Mammary epithelial cell (primary cell): ENCODE data around the gene SIVA1.

Source experiments
- EZH2 ChIP-seq: IDR thresholded peaks from 2 replicates; pipeline ENCODE4 v1.6.1; 2012; ENCODE audit warnings: low read length, inconsistent platforms, borderline replicate concordance
- TF ChIP-seq, protein P1 (sequence below), 2 donors: IDR thresholded peaks in 1 of 2; conservative IDR thresholded peaks in 1 of 2; 2 replicates each; pipeline ENCODE4 v1.5.1; 2011 to 2012; ENCODE audit warnings: inconsistent platforms in 2 of 2, low read length in 2 of 2, mild to moderate bottlenecking in 2 of 2, control low read depth in 1 of 2, low read depth in 1 of 2; ENCODE audit not compliant: insufficient read depth in 1 of 2; ENCODE audit errors: extremely low read depth in 1 of 2

DNA sequence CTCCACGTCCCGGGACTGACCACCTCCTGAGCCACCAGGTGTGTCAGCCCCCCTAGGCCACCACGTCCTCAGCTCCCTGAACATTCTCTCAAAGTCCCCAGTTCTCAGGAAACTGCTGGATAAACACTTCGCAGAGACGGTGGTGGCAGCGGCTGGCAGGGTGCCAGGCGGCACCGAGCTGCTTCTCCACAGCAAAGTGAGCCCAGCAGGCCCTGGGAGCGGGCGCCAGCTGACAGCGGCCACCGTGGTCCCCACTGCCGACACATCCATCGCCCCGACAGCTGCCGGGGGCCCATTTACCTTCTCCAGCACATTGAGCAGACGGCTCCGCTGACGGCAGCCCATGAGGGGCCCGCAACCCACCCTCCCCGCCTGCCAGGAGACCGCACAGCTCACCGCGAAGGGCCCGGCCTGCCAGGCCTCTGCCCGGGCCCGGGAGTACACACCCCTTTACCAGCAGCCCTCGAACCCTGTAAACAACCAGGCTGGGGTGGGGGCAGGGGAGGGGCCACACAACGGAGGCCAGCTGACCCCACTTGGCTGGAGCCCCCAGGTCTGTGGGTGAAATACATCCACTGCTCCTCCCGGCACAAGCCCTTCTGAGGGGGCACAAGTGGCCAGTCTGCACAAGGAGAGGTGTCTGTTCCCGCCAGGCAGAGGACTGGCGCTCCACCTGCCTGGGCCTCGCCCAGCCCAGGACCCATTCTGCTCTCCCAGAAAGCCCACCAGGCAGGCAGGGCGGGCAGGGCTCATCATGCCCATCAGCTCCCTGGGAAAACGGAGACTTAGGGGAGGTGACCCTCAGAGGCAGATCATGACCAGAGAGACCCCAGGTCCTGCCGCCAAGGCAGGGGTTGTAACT is 32.1 kb downstream of the SIVA1 start:
- TF ChIP-seq, protein P1, sequence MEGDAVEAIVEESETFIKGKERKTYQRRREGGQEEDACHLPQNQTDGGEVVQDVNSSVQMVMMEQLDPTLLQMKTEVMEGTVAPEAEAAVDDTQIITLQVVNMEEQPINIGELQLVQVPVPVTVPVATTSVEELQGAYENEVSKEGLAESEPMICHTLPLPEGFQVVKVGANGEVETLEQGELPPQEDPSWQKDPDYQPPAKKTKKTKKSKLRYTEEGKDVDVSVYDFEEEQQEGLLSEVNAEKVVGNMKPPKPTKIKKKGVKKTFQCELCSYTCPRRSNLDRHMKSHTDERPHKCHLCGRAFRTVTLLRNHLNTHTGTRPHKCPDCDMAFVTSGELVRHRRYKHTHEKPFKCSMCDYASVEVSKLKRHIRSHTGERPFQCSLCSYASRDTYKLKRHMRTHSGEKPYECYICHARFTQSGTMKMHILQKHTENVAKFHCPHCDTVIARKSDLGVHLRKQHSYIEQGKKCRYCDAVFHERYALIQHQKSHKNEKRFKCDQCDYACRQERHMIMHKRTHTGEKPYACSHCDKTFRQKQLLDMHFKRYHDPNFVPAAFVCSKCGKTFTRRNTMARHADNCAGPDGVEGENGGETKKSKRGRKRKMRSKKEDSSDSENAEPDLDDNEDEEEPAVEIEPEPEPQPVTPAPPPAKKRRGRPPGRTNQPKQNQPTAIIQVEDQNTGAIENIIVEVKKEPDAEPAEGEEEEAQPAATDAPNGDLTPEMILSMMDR (conservative IDR thresholded peaks at IDR 0.05 in 1 of 2, IDR thresholded peaks at IDR 0.05 in 1 of 2; ENCODE audit: extremely low read depth in 1 of 2, insufficient read depth in 1 of 2, low read depth in 1 of 2, low read length in 2 of 2), result no peak
- TF ChIP-seq EZH2, result no peak
